ENCODE results near the gene CASKIN2.
"Not testable (repeated sequence)": the region's sequence is repeated elsewhere in the genome, so short reads cannot be mapped to it uniquely, and the experiment has no call there.

The CASKIN2 gene

GRCh38 chr17:75460295-75460694 lies 55.0 kb downstream of the CASKIN2 start:
- DNase-seq = no peak

- DNase-seq = no peak
These were observed 55.6 kb downstream of the CASKIN2 start for GRCh38 chr17:75459590-75460267.

GRCh38 chr17:75459246-75459589 lies 56.1 kb downstream of the CASKIN2 start:
- DNase-seq = no peak

DNA sequence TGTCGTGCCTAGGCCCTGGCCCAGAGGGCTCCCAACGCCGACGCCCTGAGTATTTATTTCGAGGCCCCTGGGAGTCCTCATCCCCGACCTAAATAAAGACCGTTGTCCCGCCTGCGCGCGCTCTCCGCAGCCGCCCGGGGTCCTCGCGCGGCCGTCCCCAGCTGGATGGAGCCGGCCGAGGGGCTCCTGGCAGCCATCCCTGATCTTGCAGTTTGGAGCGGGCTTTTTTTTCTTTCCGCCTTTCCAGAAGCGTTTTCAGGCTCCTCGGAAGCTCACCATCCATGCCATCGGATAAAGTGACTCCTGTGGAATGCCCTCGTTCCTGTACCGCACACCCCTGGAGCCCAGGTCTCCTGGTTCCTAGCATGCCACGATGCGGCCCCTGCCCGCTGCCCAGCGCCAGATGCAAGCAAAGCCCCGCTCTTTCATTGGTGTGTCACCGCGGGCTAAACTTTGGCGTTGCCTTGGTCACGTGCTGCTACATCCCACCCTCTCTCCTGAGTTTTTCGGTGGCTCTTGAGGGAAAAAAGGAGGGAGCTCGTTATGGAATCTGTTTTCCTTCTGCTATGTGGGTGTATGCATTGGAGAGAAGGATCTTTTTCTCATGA lies 58.2 kb downstream of the CASKIN2 start:
- peak; percentile 37 for DNase-seq

DNA sequence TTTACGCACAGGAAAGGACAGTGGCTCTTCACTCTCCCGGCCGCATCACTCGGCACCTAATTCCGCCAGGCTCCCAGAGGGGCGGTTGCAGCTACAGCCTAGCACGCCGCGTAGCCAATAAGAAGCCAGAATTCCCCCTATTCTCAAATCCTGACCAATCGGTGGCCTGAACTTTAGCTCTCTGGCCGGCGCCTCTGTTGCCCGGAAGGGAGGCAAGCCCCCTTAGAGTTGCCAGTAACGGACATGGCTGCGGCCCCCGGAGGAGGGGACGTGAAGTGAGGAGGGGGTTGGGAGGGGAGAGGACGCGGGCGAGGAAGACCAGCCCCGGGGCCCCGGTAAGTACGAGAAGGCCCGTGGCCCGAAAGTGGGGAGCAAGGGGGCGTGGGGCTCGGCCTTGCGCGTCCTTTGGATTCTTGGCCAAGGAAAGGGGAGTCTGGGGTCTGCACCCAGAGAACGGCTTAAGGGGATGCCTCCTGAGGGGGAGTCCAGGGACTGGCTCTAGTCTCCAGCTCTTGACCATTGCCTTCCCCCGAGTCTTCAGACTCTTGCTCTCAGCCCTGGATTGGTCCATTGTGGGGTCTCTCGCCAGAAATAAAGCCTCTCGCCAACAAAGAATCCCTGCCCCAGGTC lies 58.8 kb downstream of the CASKIN2 start, which contains the start of gene TMEM94:
Gene TMEM94, plus strand, starts transcription at position 219 of the 630 bp plus-strand sequence. CDS start 15,271 bp downstream, outside the sequence.
- DNase-seq = peak; percentile 81

DNA sequence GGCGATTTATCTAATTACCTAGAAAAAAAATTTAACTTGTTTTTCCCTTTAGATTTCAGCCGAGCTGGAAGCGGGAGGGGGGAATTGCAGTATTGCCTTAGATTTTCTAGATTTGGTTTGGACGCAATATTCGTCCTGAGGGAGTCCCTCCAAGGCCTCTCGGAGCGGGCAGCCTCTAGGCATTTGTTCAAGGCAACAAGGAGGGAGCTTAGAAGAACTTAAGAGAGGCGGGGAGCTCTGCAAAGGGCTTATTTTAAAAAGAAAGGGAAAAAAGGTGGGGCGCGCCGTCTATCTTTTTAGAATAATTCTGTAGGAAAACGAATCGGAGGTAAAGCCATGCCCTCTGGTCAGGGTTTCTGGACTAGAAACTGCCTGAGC lies 59.3 kb downstream of the CASKIN2 start:
- no peak for DNase-seq

DNA sequence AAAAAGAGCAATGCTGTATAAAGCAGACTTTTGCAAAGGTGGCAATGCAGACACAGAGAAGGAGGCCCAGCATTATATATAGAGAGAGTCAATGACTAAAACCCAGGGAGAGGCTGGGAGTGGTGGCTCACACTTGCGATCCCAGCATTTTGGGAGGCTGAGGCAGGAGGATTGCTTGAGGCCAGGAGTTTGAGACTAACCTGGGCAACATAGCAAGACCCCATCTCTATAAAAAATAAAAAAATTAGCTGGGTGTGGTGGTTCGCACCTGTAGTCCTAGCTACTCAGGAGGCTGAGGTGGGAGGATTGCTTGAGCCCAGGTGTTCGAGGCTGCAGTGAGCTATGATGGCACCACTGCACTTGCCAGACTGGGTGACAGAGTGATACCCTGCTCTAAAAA lies 60.7 kb downstream of the CASKIN2 start:
- DNase-seq = not testable (repeated sequence)

DNA sequence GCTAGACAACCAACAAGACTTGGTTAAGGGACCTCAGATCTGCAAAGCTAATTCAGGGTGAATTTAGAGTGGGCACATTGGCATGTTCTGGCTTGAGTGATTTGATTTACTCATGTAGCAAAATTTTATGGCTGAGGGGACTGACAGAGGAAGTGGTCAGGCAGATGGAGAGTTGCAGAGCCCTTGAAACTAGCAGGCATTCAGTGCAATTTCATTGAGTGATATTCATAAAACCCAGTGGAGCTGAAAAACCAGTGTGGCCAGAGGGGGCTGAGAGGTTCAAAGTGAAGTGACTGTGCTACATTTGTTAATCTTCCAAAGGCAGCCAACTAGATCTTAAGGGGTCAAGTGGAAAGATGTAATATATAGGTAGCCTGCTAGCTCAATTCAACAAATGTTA lies 61.1 kb downstream of the CASKIN2 start:
- DNase-seq = no peak

GRCh38 chr17:75450270-75450669 lies 65.1 kb downstream of the CASKIN2 start:
- no peak for DNase-seq
